Measurements from ENCODE around the gene PAM. TPM values are rescaled to one million over a fixed set of nuclear protein-coding genes. Genes with fewer than 3 reads are reported as not detected.

Gene PAM
- total and polyA plus RNA-seq, 2 of the 8 experiments (the other 6 are each of a cell fraction or from before 2014, with no cell fraction given) = 30.4 to 67.8 TPM

DNA sequence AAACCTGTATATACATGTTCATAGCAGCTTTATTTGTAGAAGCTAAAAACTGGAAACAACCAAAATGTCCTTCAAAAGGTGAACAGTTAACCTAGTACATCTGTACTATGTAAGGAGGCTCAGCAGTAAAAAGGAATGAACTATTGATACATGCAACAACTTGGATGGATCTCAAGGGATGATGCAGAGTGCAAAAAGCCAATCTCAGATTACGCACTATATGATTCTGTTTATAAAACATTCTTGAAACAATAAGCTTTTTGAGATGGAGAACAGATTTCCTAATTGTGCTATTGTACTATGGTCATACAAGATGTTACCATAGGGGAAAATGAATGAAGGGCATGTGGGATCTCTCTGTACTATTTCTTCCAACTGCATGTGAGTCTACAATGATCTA lies 88.9 kb downstream of the PAM start (continued):
- TF ChIP-seq, protein P1, sequence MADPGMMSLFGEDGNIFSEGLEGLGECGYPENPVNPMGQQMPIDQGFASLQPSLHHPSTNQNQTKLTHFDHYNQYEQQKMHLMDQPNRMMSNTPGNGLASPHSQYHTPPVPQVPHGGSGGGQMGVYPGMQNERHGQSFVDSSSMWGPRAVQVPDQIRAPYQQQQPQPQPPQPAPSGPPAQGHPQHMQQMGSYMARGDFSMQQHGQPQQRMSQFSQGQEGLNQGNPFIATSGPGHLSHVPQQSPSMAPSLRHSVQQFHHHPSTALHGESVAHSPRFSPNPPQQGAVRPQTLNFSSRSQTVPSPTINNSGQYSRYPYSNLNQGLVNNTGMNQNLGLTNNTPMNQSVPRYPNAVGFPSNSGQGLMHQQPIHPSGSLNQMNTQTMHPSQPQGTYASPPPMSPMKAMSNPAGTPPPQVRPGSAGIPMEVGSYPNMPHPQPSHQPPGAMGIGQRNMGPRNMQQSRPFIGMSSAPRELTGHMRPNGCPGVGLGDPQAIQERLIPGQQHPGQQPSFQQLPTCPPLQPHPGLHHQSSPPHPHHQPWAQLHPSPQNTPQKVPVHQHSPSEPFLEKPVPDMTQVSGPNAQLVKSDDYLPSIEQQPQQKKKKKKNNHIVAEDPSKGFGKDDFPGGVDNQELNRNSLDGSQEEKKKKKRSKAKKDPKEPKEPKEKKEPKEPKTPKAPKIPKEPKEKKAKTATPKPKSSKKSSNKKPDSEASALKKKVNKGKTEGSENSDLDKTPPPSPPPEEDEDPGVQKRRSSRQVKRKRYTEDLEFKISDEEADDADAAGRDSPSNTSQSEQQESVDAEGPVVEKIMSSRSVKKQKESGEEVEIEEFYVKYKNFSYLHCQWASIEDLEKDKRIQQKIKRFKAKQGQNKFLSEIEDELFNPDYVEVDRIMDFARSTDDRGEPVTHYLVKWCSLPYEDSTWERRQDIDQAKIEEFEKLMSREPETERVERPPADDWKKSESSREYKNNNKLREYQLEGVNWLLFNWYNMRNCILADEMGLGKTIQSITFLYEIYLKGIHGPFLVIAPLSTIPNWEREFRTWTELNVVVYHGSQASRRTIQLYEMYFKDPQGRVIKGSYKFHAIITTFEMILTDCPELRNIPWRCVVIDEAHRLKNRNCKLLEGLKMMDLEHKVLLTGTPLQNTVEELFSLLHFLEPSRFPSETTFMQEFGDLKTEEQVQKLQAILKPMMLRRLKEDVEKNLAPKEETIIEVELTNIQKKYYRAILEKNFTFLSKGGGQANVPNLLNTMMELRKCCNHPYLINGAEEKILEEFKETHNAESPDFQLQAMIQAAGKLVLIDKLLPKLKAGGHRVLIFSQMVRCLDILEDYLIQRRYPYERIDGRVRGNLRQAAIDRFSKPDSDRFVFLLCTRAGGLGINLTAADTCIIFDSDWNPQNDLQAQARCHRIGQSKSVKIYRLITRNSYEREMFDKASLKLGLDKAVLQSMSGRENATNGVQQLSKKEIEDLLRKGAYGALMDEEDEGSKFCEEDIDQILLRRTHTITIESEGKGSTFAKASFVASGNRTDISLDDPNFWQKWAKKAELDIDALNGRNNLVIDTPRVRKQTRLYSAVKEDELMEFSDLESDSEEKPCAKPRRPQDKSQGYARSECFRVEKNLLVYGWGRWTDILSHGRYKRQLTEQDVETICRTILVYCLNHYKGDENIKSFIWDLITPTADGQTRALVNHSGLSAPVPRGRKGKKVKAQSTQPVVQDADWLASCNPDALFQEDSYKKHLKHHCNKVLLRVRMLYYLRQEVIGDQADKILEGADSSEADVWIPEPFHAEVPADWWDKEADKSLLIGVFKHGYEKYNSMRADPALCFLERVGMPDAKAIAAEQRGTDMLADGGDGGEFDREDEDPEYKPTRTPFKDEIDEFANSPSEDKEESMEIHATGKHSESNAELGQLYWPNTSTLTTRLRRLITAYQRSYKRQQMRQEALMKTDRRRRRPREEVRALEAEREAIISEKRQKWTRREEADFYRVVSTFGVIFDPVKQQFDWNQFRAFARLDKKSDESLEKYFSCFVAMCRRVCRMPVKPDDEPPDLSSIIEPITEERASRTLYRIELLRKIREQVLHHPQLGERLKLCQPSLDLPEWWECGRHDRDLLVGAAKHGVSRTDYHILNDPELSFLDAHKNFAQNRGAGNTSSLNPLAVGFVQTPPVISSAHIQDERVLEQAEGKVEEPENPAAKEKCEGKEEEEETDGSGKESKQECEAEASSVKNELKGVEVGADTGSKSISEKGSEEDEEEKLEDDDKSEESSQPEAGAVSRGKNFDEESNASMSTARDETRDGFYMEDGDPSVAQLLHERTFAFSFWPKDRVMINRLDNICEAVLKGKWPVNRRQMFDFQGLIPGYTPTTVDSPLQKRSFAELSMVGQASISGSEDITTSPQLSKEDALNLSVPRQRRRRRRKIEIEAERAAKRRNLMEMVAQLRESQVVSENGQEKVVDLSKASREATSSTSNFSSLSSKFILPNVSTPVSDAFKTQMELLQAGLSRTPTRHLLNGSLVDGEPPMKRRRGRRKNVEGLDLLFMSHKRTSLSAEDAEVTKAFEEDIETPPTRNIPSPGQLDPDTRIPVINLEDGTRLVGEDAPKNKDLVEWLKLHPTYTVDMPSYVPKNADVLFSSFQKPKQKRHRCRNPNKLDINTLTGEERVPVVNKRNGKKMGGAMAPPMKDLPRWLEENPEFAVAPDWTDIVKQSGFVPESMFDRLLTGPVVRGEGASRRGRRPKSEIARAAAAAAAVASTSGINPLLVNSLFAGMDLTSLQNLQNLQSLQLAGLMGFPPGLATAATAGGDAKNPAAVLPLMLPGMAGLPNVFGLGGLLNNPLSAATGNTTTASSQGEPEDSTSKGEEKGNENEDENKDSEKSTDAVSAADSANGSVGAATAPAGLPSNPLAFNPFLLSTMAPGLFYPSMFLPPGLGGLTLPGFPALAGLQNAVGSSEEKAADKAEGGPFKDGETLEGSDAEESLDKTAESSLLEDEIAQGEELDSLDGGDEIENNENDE (IDR thresholded peaks at IDR 0.05; ENCODE audit: insufficient replicate concordance, low read length) = no peak

Measured in H1 (cell line).